Measurements from ENCODE around the gene GALNT10.

- TF ChIP-seq CTCF (IDR thresholded peaks at IDR 0.05) = no peak
- no peak for TF ChIP-seq POLR2A (IDR thresholded peaks at IDR 0.05)
Observed at GRCh38 chr5:154440540-154440939, 250.0 kb downstream of the GALNT10 start.

Data from body of pancreas (tissue), 4 donors.